Measurements from ENCODE around the gene RPA3. TPM values are rescaled to one million over a fixed set of nuclear protein-coding genes. Genes with fewer than 3 reads are reported as not detected.

RPA3 gene
- total RNA-seq, 1 experiment from 2014 or later, result 87.5 TPM

GRCh38 chr7:7704867-7705266 lies 13.5 kb downstream of the RPA3 start:
- no peak overlapping the region for H3K4me2 ChIP-seq (ENCODE audit: low read length)
- H3K36me3 ChIP-seq (ENCODE audit: control insufficient read depth in 1 of 2, insufficient read depth in 2 of 2, low read length in 2 of 2), result no peaks in the 10 kb centered on the region
- TF ChIP-seq SRF (IDR thresholded peaks at IDR 0.05; ENCODE audit: low read depth), result no peak
- no peak for TF ChIP-seq EZH2 (IDR thresholded peaks at IDR 0.05)
- TF ChIP-seq SP1 (IDR thresholded peaks at IDR 0.05; ENCODE audit: low read depth), result no peak
- TF ChIP-seq ZFX (IDR thresholded peaks at IDR 0.05), result no peak
- no peak for TF ChIP-seq CBX3 (IDR thresholded peaks at IDR 0.05; ENCODE audit: low read depth)
- no peak for TF ChIP-seq EZH2phosphoT487 (IDR thresholded peaks at IDR 0.05; ENCODE audit: borderline replicate concordance)
- no peak for TF ChIP-seq TCF7L2 (IDR thresholded peaks at IDR 0.05; ENCODE audit: borderline replicate concordance, extremely low read depth, insufficient read depth, insufficient read length)
- TF ChIP-seq POLR2A (IDR thresholded peaks at IDR 0.05; ENCODE audit: borderline replicate concordance, extremely low read depth, insufficient read depth, insufficient read length), result no peak
- no peak for TF ChIP-seq ZBTB33 (IDR thresholded peaks at IDR 0.05; ENCODE audit: extremely low read depth, insufficient replicate concordance, low read length)
- TF ChIP-seq FOSL1 (IDR thresholded peaks at IDR 0.05; ENCODE audit: low read depth), result no peak
- no peak for TF ChIP-seq SIN3A (IDR thresholded peaks at IDR 0.05; ENCODE audit: low read depth)
- ChIA-PET RAD21 (ENCODE audit: low non-redundant PET in 1 of 2, low total read pairs in 2 of 2, uncharacterized antibody in 2 of 2, unreplicated experiment in 2 of 2) (no interaction called here), CTCF (no interaction called here), POLR2A (no interaction called here)
- no peak overlapping the region for H3K4me3 ChIP-seq (replicated peaks in 1 of 2; ENCODE audit: low read depth in 1 of 2, low read length in 2 of 2)
- H4K20me1 ChIP-seq (ENCODE audit: insufficient read depth), result no peaks in the 10 kb centered on the region
- no TSS peak for BruUV-seq (replicated peaks)
- no peaks in the 10 kb centered on the region for H3K9me3 ChIP-seq (ENCODE audit: control insufficient read depth in 1 of 2, insufficient read depth in 1 of 2, low read depth in 1 of 2, low read length in 2 of 2)
- no peak overlapping the region for H3K27ac ChIP-seq (ENCODE audit: low read depth, low read length)
- no peaks in the 10 kb centered on the region for H3K79me2 ChIP-seq (ENCODE audit: insufficient read depth, low read length)
- no peak for ATAC-seq
- no peaks in the 10 kb centered on the region for H3K27me3 ChIP-seq (ENCODE audit: insufficient read depth, low read length)
- no peak overlapping the region for H2AFZ ChIP-seq (ENCODE audit: low read depth, low read length, poor library complexity, severe bottlenecking)
- H3K9me2 ChIP-seq (ENCODE audit: insufficient read depth), result no peaks in the 10 kb centered on the region
- no peaks in the 10 kb centered on the region for H3K4me1 ChIP-seq (ENCODE audit: control insufficient read depth in 1 of 2, insufficient read depth in 2 of 2, low read length in 2 of 2)
- no peak for DNase-seq (ENCODE audit: low read depth, low spot score)
- intact Hi-C loops (cut with micrococcal nuclease), result no loop called here
- H3K9ac ChIP-seq (ENCODE audit: low read length), result no peak overlapping the region

All from HCT116 (cell line).